ENCODE results near the gene MAPKAP1.

The MAPKAP1 gene

GRCh38 chr9:125513668-125514413, 193.2 kb downstream of the MAPKAP1 start:
- DNase-seq (ENCODE audit: low read depth in 2 of 2): no peak

- DNase-seq (ENCODE audit: low read depth in 2 of 2): no peak
Observed at GRCh38 chr9:125513303-125513667, 193.7 kb downstream of the MAPKAP1 start.

GRCh38 chr9:125511789-125512660, 195.0 kb downstream of the MAPKAP1 start:
- no peak for DNase-seq (ENCODE audit: low read depth in 2 of 2)

GRCh38 chr9:125510980-125511379, 196.0 kb downstream of the MAPKAP1 start:
- no peak for DNase-seq (ENCODE audit: low read depth in 2 of 2)

- DNase-seq (ENCODE audit: low read depth in 2 of 2): no peak
Observed at GRCh38 chr9:125509476-125509875, 197.5 kb downstream of the MAPKAP1 start.

- DNase-seq (ENCODE audit: low read depth in 2 of 2): no peak
Observed at GRCh38 chr9:125508249-125508648, 198.8 kb downstream of the MAPKAP1 start.

- DNase-seq (ENCODE audit: low read depth in 2 of 2): no peak
Observed at GRCh38 chr9:125507226-125507625, 199.8 kb downstream of the MAPKAP1 start.

- no peak for DNase-seq (ENCODE audit: low read depth in 2 of 2)
Observed at GRCh38 chr9:125505988-125506438, 201.0 kb downstream of the MAPKAP1 start.

GRCh38 chr9:125504616-125505015, 202.4 kb downstream of the MAPKAP1 start:
- DNase-seq (ENCODE audit: low read depth in 2 of 2): no peak

- DNase-seq (ENCODE audit: low read depth in 2 of 2): no peak
Observed at GRCh38 chr9:125497906-125498305, 209.1 kb downstream of the MAPKAP1 start.

- DNase-seq (ENCODE audit: low read depth in 2 of 2): no peak
Observed at GRCh38 chr9:125497478-125497877, 209.5 kb downstream of the MAPKAP1 start.

GRCh38 chr9:125496313-125496834, 210.6 kb downstream of the MAPKAP1 start:
- no peak for DNase-seq (ENCODE audit: low read depth in 2 of 2)

GRCh38 chr9:125495172-125496119, 211.6 kb downstream of the MAPKAP1 start:
- no peak for DNase-seq (ENCODE audit: low read depth in 2 of 2)

GRCh38 chr9:125494653-125494915, 212.4 kb downstream of the MAPKAP1 start:
- no peak for DNase-seq (ENCODE audit: low read depth in 2 of 2)

- no peak for DNase-seq (ENCODE audit: low read depth in 2 of 2)
Observed at GRCh38 chr9:125493881-125494652, 212.9 kb downstream of the MAPKAP1 start.

- no peak for DNase-seq (ENCODE audit: low read depth in 2 of 2)
Observed at GRCh38 chr9:125493384-125493783, 213.6 kb downstream of the MAPKAP1 start.

- DNase-seq (ENCODE audit: low read depth in 2 of 2): no peak
Observed at GRCh38 chr9:125492719-125493118, 214.3 kb downstream of the MAPKAP1 start.

- no peak for DNase-seq (ENCODE audit: low read depth in 2 of 2)
Observed at GRCh38 chr9:125487842-125488241, 219.2 kb downstream of the MAPKAP1 start.

- DNase-seq (ENCODE audit: low read depth in 2 of 2): no peak
Observed at GRCh38 chr9:125486576-125486975, 220.4 kb downstream of the MAPKAP1 start.

- DNase-seq (ENCODE audit: low read depth in 2 of 2): no peak
Observed at GRCh38 chr9:125486152-125486508, 220.9 kb downstream of the MAPKAP1 start.
